Measurements from ENCODE around the gene DPM2. TPM values are rescaled to one million over a fixed set of nuclear protein-coding genes. Genes with fewer than 3 reads are reported as not detected.

DPM2 gene
- total RNA-seq, 2 donors from 2014 or later: 45.7 TPM

DNA sequence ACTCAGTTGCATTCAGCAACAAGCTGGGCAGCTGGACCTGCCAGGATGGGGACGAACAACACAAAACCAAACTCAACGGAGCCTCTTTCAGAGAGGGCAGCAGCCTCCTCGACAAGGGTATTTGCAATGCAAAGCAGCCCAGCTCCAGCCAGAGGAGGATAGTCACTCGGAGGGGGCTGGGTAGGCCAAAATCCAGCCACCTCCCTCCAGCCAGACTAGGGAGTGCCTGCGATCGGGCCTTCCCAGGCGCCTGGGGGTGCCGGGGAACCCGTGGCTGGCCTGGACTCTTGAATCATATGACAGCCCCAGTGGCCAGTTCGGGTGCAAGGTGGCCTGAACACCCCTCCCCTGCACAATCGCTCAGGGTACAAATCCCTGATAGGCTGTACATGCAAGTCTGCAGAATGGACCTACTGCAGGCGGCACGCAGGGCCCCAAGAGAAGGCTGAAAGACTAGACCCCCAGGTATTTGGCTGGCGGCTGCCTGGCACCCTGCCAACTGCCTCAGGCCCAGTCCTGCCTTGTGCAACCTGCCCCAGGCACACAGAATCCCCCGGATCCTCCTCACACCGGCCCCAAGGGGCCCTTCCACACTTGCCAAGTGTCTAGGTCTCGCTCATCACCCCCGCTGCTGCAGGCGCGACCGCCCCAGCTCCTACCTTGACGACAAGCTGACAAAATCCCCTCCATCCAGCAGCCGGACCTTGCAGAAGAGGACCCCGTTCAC, 41.8 kb upstream of the DPM2 start:
- H3K36me3 Mint-ChIP-seq (ENCODE audit: low read depth): peaks cover 3% of the 10 kb centered on the region
- WGBS, 2 experiments (ENCODE audit: insufficient coverage in 1 of 2, insufficient read length in 1 of 2): 1 to 2% methylated on average over 8 to 24 of the region's 24 CpGs
- peak; percentile 83 for DNase-seq

DNA sequence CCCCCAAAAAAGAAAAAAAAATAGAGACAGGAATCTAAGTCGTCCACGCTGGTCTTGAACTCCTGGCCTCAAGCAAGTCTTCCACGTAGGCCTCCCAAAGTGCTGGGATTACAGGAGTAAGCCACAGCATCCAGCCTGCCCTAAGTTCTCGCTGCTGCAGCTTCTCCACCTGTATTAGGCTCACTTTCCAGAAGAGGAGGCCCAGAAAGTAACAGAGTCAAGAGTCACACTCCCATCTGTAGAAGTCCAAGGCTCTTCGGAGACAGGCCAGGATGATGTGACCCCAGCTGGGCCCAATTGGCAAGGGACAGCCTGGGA, 41.3 kb upstream of the DPM2 start:
- H3K9me3 Mint-ChIP-seq: no peaks in the 10 kb centered on the region
- H3K9me3 ChIP-seq (ENCODE audit: control insufficient read depth, low read length): no peaks in the 10 kb centered on the region
- H3K36me3 Mint-ChIP-seq (ENCODE audit: low read depth): peaks cover 3% of the 10 kb centered on the region
- H3K36me3 ChIP-seq (ENCODE audit: control insufficient read depth, insufficient read depth, low read length): no peaks in the 10 kb centered on the region
- H3K4me1 ChIP-seq (ENCODE audit: control insufficient read depth, insufficient read depth, low read length): peaks cover 27% of the 10 kb centered on the region
- peaks cover 40% of the 10 kb centered on the region for H3K4me1 Mint-ChIP-seq
- no peak for DNase-seq
- H3K27me3 Mint-ChIP-seq (ENCODE audit: insufficient read depth): no peaks in the 10 kb centered on the region
- 23 to 37% methylated on average over 5 of the region's 5 CpGs for WGBS, 2 experiments (ENCODE audit: insufficient coverage in 1 of 2, insufficient read length in 1 of 2)
- H3K27ac ChIP-seq (ENCODE audit: low read depth, low read length): peak overlapping the region; percentile 41
- H3K27ac Mint-ChIP-seq: peak overlapping the region; percentile 89
- TF ChIP-seq, protein P1, sequence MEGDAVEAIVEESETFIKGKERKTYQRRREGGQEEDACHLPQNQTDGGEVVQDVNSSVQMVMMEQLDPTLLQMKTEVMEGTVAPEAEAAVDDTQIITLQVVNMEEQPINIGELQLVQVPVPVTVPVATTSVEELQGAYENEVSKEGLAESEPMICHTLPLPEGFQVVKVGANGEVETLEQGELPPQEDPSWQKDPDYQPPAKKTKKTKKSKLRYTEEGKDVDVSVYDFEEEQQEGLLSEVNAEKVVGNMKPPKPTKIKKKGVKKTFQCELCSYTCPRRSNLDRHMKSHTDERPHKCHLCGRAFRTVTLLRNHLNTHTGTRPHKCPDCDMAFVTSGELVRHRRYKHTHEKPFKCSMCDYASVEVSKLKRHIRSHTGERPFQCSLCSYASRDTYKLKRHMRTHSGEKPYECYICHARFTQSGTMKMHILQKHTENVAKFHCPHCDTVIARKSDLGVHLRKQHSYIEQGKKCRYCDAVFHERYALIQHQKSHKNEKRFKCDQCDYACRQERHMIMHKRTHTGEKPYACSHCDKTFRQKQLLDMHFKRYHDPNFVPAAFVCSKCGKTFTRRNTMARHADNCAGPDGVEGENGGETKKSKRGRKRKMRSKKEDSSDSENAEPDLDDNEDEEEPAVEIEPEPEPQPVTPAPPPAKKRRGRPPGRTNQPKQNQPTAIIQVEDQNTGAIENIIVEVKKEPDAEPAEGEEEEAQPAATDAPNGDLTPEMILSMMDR (conservative IDR thresholded peaks at IDR 0.05): no peak
- H3K9ac ChIP-seq (ENCODE audit: extremely low read depth, low read length, poor library complexity, severe bottlenecking): peak overlapping the region; percentile 62
- peak overlapping the region; percentile 95 for H3K4me3 ChIP-seq (ENCODE audit: low read length)
- peak overlapping the region; percentile 94 for H3K4me3 Mint-ChIP-seq
- no peaks in the 10 kb centered on the region for H3K27me3 ChIP-seq (ENCODE audit: control insufficient read depth, insufficient read depth, low read length, poor library complexity, severe bottlenecking)

More for the DNA sequence above, 41.8 kb upstream of the DPM2 start:
- H3K36me3 ChIP-seq (ENCODE audit: control insufficient read depth, insufficient read depth, low read length): no peaks in the 10 kb centered on the region
- H3K4me3 Mint-ChIP-seq: peak overlapping the region; percentile 94
- peak overlapping the region; percentile 95 for H3K4me3 ChIP-seq (ENCODE audit: low read length)
- H3K9me3 ChIP-seq (ENCODE audit: control insufficient read depth, low read length): no peaks in the 10 kb centered on the region
- no peaks in the 10 kb centered on the region for H3K27me3 ChIP-seq (ENCODE audit: control insufficient read depth, insufficient read depth, low read length, poor library complexity, severe bottlenecking)
- no peaks in the 10 kb centered on the region for H3K27me3 Mint-ChIP-seq (ENCODE audit: insufficient read depth)
- H3K4me1 Mint-ChIP-seq: peaks cover 38% of the 10 kb centered on the region
- TF ChIP-seq, protein P1 (conservative IDR thresholded peaks at IDR 0.05): no peak
- H3K27ac Mint-ChIP-seq: peak overlapping the region; percentile 90
- H3K4me1 ChIP-seq (ENCODE audit: control insufficient read depth, insufficient read depth, low read length): peaks cover 27% of the 10 kb centered on the region
- no peaks in the 10 kb centered on the region for H3K9me3 Mint-ChIP-seq
- peak overlapping the region; percentile 62 for H3K9ac ChIP-seq (ENCODE audit: extremely low read depth, low read length, poor library complexity, severe bottlenecking)
- H3K27ac ChIP-seq (ENCODE audit: low read depth, low read length): peak overlapping the region; percentile 55

DNA sequence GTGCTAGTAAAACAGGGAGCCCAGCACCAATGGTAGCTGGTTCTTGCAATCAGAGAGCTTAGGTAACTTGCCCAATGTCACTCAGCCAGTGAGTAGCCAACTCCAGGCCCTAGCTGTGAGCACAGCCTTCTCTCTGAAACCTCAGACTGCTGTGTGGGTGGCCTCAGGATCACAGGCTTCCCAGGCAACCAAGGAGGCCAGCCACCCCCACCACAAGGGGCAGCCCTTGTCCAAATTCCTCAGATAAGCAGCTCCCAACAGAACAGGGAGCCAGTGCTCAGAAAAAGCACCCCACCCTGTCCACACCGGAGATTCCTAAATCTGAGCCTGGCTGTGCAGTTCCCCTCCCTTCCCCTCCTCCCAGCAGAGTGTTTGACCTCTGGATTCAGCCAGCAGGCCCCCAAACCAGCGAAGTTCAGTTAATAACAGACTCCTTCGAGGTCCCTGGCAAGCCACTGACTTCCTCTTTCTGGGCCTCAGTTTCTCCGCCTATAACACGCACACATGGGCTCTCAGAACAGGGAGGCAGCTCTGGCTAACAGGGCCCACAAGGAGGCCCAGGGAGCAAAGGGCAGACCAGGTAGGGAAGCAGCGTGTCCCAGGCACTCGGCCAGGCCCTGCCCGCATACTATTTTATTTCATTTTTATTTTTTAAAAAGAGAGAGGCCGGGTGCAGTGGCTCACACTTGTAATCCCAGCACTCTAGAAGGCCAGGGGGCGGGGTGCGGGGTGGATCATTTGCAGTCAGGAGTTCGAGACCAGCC, 40.4 kb upstream of the DPM2 start:
- H3K4me3 Mint-ChIP-seq: peak overlapping the region; percentile 94
- TF ChIP-seq, protein P1 (conservative IDR thresholded peaks at IDR 0.05): peak; percentile 52
- no peaks in the 10 kb centered on the region for H3K9me3 ChIP-seq (ENCODE audit: control insufficient read depth, low read length)
- no peaks in the 10 kb centered on the region for H3K27me3 ChIP-seq (ENCODE audit: control insufficient read depth, insufficient read depth, low read length, poor library complexity, severe bottlenecking)
- DNase-seq: peak; percentile 78
- H3K36me3 ChIP-seq (ENCODE audit: control insufficient read depth, insufficient read depth, low read length): no peaks in the 10 kb centered on the region
- peak overlapping the region; percentile 95 for H3K4me3 ChIP-seq (ENCODE audit: low read length)
- no peaks in the 10 kb centered on the region for H3K9me3 Mint-ChIP-seq
- H3K27ac ChIP-seq (ENCODE audit: low read depth, low read length): no peak overlapping the region
- peaks cover 3% of the 10 kb centered on the region for H3K36me3 Mint-ChIP-seq (ENCODE audit: low read depth)
- 72 to 74% methylated on average over 7 to 12 of the region's 12 CpGs for WGBS, 2 experiments (ENCODE audit: insufficient coverage in 1 of 2, insufficient read length in 1 of 2)
- H3K27me3 Mint-ChIP-seq (ENCODE audit: insufficient read depth): no peaks in the 10 kb centered on the region
- H3K4me1 ChIP-seq (ENCODE audit: control insufficient read depth, insufficient read depth, low read length): peaks cover 30% of the 10 kb centered on the region
- peaks cover 32% of the 10 kb centered on the region for H3K4me1 Mint-ChIP-seq
- H3K27ac Mint-ChIP-seq: peak overlapping the region; percentile 72
- H3K9ac ChIP-seq (ENCODE audit: extremely low read depth, low read length, poor library complexity, severe bottlenecking): peak overlapping the region; percentile 62

Measured in endodermal cell (in vitro differentiated cells).